Fibroblast of the conjunctiva (primary cell): ENCODE data around the gene UBE4B.

Source experiments
- DNase-seq: peaks from one replicate; pipeline ENCODE4 v3.0.0-alpha.2; 2010; ENCODE audit warnings: low read depth

Gene UBE4B

GRCh38 chr1:10042746-10043145 is 10.0 kb downstream of the UBE4B start:
- no peak for DNase-seq

DNA sequence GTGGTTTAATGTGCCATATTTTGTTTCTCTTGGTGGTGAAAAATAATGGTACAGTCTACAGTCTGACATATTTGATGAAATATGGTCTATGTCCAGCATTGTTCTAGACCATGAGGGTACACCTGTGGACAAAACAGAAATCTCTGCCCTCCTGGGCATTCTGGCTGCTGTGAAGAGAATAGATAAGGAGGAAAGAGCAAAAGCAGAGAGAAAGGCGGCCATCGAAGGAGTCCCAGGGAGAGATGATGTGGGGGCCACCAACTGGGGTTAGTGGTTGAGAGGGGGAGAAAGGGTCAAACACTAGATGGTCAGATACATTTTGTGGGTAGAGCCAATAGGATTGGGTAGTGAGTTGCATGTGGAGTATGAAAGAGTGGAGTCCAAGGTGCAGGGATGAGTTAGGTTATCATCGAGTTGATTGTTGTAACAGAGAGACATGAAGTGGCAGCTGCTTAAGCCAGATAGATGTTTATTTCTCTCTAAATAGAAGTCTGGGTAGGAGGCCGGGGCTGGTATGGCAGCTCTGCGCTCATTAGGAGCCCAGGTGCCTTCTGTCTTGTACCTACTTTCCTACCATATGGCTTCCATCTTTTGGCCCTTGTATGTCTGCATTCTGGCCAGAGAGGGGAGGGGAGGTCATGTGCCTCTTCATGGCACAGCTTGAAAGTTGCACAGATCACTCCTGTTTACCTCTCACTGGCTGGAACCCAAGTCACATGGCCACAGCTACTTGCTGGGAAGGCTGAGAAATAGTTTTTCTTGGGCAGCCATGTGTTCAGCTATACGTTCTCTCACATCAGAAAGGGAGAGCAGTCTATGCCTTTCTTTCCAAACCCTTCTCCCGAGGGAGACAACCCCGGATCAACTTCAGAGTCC is 13.0 kb downstream of the UBE4B start:
- no peak for DNase-seq

- no peak for DNase-seq
These were observed 13.8 kb downstream of the UBE4B start for GRCh38 chr1:10046356-10047085.

DNA sequence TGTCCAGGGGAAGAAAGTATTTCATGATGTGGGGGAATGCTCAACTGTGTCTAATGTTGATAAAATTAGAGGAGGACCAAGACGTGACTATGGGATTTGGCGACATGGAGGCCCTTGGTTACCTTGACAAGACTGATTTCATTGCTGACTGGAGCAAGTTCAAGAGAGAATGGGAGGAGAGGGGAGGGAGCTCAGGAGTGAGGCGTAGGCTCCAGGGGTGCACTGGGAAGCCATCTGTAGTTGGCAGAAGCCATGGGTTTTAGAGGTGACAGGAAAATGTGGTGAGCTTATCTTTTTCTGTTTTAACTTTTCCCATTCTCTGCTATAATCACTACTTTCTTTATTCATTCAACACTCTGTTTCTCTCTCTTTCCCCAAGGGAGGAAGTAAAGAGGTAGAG is 15.8 kb downstream of the UBE4B start:
- DNase-seq: no peak

- no peak for DNase-seq
These were observed 17.9 kb downstream of the UBE4B start for GRCh38 chr1:10050611-10051010.

DNA sequence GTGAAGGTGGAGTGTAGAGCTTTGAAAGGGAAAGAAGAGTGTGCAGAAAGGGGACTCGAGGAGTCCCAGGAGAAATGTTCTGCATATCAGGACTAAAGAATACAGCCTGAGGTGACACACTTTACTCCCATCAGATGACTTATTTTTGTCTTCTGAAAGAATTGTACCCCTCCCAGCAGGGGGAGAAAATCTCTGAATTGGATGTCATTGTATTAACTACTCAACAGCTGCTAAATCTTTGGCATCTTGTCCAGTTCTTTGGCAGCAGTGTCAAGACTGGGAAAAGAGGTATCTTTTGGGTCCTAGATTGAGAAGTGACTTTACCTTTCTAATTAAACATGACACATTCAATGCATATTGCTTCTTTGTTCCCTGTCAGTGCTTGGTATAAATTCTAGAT is 18.9 kb downstream of the UBE4B start:
- no peak for DNase-seq

- DNase-seq: no peak
These were observed 19.6 kb downstream of the UBE4B start for GRCh38 chr1:10052347-10052746.

DNA sequence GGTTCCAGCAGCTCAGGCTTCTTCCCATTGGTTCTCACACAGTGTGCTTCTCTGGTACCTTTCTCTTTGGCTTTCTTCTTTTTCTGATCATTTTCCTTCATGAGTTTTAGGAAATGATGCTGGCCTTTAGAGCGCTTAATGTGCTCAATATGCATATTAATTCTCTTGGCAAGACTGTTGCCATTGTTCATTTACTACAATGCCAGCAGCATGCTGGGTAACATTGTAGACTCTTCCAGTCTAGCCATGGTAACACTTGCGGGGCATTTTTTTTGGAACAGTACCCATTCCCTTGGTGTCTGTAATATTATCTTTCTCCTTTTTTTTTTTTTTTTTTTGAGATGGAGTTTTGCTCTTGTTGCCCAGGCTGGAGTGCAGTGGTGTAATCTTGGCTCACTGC is 21.7 kb downstream of the UBE4B start:
- DNase-seq: no peak

GRCh38 chr1:10056599-10056987 is 23.8 kb downstream of the UBE4B start:
- no peak for DNase-seq

GRCh38 chr1:10057343-10057742 is 24.6 kb downstream of the UBE4B start:
- DNase-seq: no peak

DNA sequence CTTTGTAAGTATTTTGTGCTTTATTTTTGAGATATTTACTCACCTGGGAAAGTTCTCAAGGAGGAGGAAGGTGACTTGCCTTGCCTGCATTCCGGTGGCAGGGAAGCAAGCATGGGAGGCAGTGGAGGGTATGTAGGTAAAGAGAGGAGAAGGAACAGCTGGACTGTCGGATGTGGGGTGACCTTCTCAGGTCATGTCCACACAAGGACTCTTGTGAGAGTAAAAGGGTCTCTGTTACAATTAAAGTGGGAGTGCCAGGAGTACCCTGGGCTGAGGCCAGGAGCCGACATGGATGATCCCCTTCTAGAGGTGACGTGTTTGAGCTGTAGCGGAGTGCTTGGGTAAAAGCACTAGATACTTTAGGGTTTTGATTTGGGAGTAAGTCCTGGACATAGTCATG is 25.0 kb downstream of the UBE4B start:
- DNase-seq: no peak

GRCh38 chr1:10059342-10059718 is 26.6 kb downstream of the UBE4B start:
- DNase-seq: no peak

DNA sequence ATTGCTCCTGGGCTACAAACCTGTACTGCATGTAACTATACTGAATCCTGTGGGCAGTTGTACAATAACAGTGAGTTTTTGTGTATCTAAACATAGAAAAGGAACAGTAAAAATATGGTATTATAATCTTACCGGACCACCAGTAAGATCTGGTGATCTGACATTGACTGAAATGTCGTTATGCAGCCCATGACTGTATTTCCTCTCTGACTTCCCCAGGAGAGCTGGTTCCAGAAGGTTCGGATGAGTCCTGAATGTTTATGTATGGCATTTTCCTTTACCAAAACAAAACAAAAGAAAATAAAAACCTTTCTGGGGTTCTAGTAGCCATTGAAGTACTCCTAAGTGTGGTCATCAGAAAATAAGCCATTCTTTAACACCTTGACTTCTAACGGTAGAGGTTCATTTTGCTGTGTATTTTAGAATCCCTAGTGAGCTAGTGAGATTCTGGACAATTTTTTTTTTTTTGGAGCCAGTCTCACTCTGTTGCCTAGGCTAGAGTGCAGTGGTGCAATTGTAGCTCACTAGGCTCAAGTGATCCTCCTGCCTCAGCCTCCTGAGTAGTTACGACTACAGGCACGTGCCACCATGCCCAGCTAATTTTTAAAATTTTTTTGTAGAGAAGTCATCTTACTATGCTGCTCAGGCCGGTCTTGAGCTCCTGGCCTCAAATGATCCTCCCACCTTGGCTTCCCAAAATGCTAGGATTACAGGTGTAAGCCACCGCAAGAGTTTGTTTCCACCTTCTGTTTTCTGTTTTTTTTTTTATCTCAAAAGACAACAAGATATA is 27.7 kb downstream of the UBE4B start:
- DNase-seq: no peak

- DNase-seq: no peak
These were observed 28.5 kb downstream of the UBE4B start for GRCh38 chr1:10061276-10061675.

- no peak for DNase-seq
These were observed 31.1 kb downstream of the UBE4B start for GRCh38 chr1:10063878-10064277.

GRCh38 chr1:10064416-10065343 is 31.9 kb downstream of the UBE4B start:
- DNase-seq: no peak

DNA sequence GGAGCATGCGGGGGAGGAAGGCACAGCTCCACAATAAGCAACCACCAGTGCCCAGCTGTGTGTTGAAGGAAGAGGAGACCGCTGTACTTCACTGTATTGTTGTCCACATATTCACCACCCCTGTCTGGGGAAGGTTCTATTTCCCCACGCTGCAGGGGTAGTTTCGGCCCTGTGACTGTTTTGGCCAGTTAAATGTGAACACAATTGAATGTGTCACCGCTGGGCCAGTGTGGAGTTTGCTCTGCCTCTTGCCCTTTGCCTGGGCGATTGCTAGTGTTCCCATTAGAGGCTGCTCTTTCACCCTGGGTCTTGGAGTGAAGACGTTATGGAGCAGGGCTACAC is 32.6 kb downstream of the UBE4B start:
- DNase-seq: no peak

DNA sequence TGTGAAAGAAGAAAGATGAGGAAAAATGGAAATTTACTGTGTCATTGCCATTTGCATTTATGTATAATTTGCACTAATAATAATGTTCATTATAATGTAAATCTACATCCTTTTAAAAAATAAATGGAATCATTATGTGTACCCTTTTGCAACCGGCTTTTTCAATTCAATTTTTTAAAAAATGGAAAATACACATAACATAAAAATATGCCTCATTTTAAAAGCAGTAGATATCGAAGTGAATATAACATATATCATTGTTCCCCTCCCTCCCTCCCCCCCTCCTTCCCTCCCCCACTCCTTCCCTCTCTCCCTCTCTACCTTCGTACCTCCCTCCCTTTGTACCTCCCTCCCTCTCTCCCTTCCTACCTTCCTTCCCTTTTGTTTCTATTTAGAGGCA is 33.0 kb downstream of the UBE4B start:
- no peak for DNase-seq

DNA sequence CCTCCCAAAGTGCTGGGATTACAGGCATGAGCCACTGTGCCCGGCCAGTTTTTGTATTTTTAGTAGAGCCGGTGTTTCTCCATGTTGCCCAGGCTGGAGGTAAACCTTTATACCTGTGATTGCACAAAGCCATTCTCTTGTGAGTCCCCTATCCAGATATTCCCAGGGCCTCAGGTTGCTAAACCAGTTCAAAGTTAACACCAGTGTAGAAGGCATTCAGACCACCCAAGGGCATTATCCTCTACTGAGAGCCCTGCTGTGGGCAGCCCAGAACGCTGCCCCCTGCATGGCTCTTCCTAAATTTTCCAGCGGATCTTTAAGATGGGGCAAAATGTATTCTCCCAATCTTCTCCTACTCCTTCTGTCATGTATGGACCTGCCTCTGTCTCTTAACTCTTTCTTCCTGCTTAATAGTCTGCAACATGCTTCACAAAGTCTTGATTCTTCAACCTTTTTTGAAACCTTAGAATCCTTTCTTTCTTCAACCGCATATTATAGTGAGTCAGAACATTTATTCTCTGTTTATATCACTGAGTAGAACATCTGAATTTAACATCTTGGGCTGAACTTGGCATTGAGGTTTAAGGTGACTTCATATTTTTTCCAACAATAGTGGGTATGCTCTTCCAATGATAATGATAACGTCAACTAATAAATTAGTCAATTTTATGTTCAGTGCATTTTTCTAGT is 36.0 kb downstream of the UBE4B start:
- no peak for DNase-seq

- no peak for DNase-seq
These were observed 37.4 kb downstream of the UBE4B start for GRCh38 chr1:10070206-10070605.

DNA sequence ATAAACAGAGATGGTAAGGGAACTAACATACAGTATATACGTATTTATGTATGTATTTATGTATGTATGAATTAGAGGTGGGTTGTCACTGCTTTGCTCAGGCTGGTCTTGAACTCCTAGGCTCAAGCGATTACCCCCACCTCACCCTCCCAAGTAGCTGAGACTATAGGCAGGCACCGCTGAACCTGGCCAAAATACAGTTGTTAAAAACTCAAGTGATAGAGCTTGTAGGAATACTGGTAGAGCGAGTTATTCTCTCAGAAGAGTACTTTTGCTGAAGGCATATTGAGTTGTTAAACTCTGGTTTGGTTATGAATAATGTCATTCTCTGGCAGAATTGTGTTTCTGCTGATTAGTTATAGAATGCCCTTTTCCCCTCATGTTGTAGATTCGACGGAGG is 38.9 kb downstream of the UBE4B start:
- no peak for DNase-seq
